B cell (primary cell): Measurements from ENCODE around the gene SCN10A. TPM values are rescaled to one million over a fixed set of nuclear protein-coding genes. Genes with fewer than 3 reads are reported as not detected.

Source experiments
- ATAC-seq: fragments of 200-7000 bp; cut with Tn5 transposase; one replicate; pipeline ENCODE4 v1.10.0; 2021; ENCODE audit warnings: low read depth, mild to moderate bottlenecking, moderate number of reproducible peaks, moderate library complexity
- CTCF ChIA-PET: fragments of 350-600 bp; sonication (Branson Sonifier 250); formaldehyde crosslinking; loops from one replicate; lab custom pipeline; 2021; ENCODE audit warnings: antibody characterized with exemption, inconsistent platforms; lab: Charles Lee
- POLR2A ChIA-PET: fragments of 350-600 bp; sonication (Branson Sonifier 250); formaldehyde crosslinking; loops from one replicate; lab custom pipeline; 2021; ENCODE audit warnings: antibody characterized with exemption; lab: Charles Lee
- DNase-seq: peaks from one replicate; pipeline ENCODE4 v3.0.0; 2013
- H2AFZ ChIP-seq: 2 replicates; pipeline ENCODE4 v1.6.1; 2012; ENCODE audit warnings: mild to moderate bottlenecking, low read depth, low read length; ENCODE audit not compliant: insufficient read depth, poor library complexity, severe bottlenecking
- H3K27ac ChIP-seq, 2 donors: 1 replicate in 1 of 2; 2 replicates in 1 of 2; pipeline ENCODE4 v1.5.1; 2012 to 2013; ENCODE audit warnings: low read length in 2 of 2, mild to moderate bottlenecking in 2 of 2, moderate library complexity in 1 of 2
- H3K27me3 ChIP-seq, 4 experiments: fragments of 200-600 bp in 1 of 4; sonication (generic) in 1 of 4; replicated peaks in 1 of 4; 1 replicate in 2 of 4; 2 replicates in 2 of 4; pipeline versions ENCODE4 v1.6.1 to v1.7.0; 2013 to 2016; ENCODE audit warnings: low read length in 3 of 4, mild to moderate bottlenecking in 2 of 4, mixed read lengths in 1 of 4, moderate library complexity in 1 of 4; ENCODE audit not compliant: insufficient read depth in 4 of 4, control insufficient read depth in 3 of 4; ENCODE audit errors: control extremely low read depth in 1 of 4
- H3K36me3 ChIP-seq, 2 experiments: replicated peaks in 1 of 2; 1 replicate in 1 of 2; 2 replicates in 1 of 2; pipeline versions ENCODE4 v1.6.1 to v1.7.1; 2013; ENCODE audit warnings: low read length in 1 of 2; ENCODE audit not compliant: insufficient read depth in 2 of 2, control insufficient read depth in 1 of 2; ENCODE audit errors: control extremely low read depth in 1 of 2, extremely low read depth in 1 of 2
- H3K4me1 ChIP-seq, 2 donors: fragments of 200-600 bp in 1 of 2; sonication (generic) in 1 of 2; 1 replicate in 1 of 2; 2 replicates in 1 of 2; pipeline versions ENCODE4 v1.5.1 to v1.6.1; 2013 to 2017; ENCODE audit warnings: low read length in 2 of 2; ENCODE audit not compliant: control insufficient read depth in 2 of 2, insufficient read depth in 2 of 2
- H3K4me2 ChIP-seq: replicated peaks from 2 replicates; pipeline ENCODE3; 2012; ENCODE audit warnings: mild to moderate bottlenecking, low read depth, low read length; ENCODE audit not compliant: poor library complexity, severe bottlenecking
- H3K4me3 ChIP-seq, 5 experiments: fragments of 200-600 bp in 1 of 5; sonication (generic) in 1 of 5; 1 replicate in 3 of 5; 2 replicates in 2 of 5; pipeline versions ENCODE4 v1.5.1 to v1.7.0; 2011 to 2016; ENCODE audit warnings: low read length in 4 of 5, mild to moderate bottlenecking in 4 of 5, low read depth in 2 of 5, control low read depth in 1 of 5, moderate library complexity in 1 of 5; ENCODE audit not compliant: insufficient read depth in 1 of 5; ENCODE audit errors: control extremely low read depth in 1 of 5, extremely low read depth in 1 of 5
- H3K79me2 ChIP-seq: fragments of 200-600 bp; sonication (generic); one replicate; pipeline ENCODE4 v1.6.0; 2016; ENCODE audit warnings: low read length; ENCODE audit not compliant: control insufficient read depth, insufficient read depth
- H3K9ac ChIP-seq: fragments of 200-600 bp; sonication (generic); 2 replicates; pipeline ENCODE4 v1.6.1; 2017; ENCODE audit warnings: mild to moderate bottlenecking, low read length, moderate library complexity
- H3K9me3 ChIP-seq, 3 donors: one replicate each; pipeline versions ENCODE4 v1.6.1 to v1.7.1; 2013; ENCODE audit warnings: low read length in 2 of 3; ENCODE audit not compliant: control insufficient read depth in 2 of 3, insufficient read depth in 1 of 3; ENCODE audit errors: control extremely low read depth in 1 of 3
- H4K20me1 ChIP-seq: 2 replicates; pipeline ENCODE4 v1.6.0; 2012; ENCODE audit warnings: mild to moderate bottlenecking, low read length; ENCODE audit not compliant: insufficient read depth, control insufficient read depth, poor library complexity, severe bottlenecking
- H3K27ac Mint-ChIP-seq: one replicate; pipeline ENCODE4 v1.8.0; 2021; ENCODE audit warnings: mixed read lengths
- H3K27me3 Mint-ChIP-seq: one replicate; pipeline ENCODE4 v1.8.0; 2021; ENCODE audit warnings: mixed read lengths
- H3K4me1 Mint-ChIP-seq: one replicate; pipeline ENCODE4 v1.8.0; 2021; ENCODE audit warnings: mixed read lengths
- H3K4me3 Mint-ChIP-seq: one replicate; pipeline ENCODE4 v1.8.0; 2021; ENCODE audit warnings: mixed read lengths
- H3K9me3 Mint-ChIP-seq: one replicate; pipeline ENCODE4 v1.8.0; 2022; ENCODE audit warnings: mixed read lengths; ENCODE audit not compliant: insufficient read depth
- CTCF ChIP-seq: fragments of 200-600 bp; IDR thresholded peaks from one replicate; pipeline ENCODE4 v1.8.0; 2022; ENCODE audit warnings: antibody characterized with exemption, mild to moderate bottlenecking
- EZH2 ChIP-seq: IDR thresholded peaks from 2 replicates; pipeline ENCODE4 v1.6.1; 2012; ENCODE audit warnings: borderline replicate concordance, low read depth, mild to moderate bottlenecking, moderate library complexity, low read length; ENCODE audit not compliant: insufficient read depth, poor library complexity, severe bottlenecking
- WGBS: methylation state at CpG from one replicate; pipeline ENCODE4 v1.1.5; 2013; ENCODE audit warnings: missing lambda C conversion rate; ENCODE audit not compliant: insufficient coverage; 5-methylcytosine and 5-hydroxymethylcytosine counted together
- intact Hi-C: fragments of 100-400 bp; cut with micrococcal nuclease; formaldehyde crosslinking; loops from one replicate; pipeline ENCODE4 v1.10.0; 2022
- polyA plus RNA-seq: library from polyadenylated mRNA; depleted of rRNA; stranded (reverse); fragments of >200 nt; gene quantifications from 2 replicates; pipeline ENCODE4 v1.2.3, GENCODE V29; 2012
- total RNA-seq, 2 donors: library from RNA; stranded (reverse); fragments of 120-200 nt in 1 of 2; gene quantifications; 1 replicate in 1 of 2; 2 replicates in 1 of 2; pipeline versions ENCODE4 v1.2.3 to v1.2.4, GENCODE V29; 2013 to 2022

SCN10A gene
- total and polyA plus RNA-seq, 2 donors (not counting 1 experiment from before 2014, with no cell fraction given) = not detected

GRCh38 chr3:38707730-38708129 lies 108.3 kb downstream of the SCN10A start:
- Histone ChIP-seq H3K27ac (no peak overlapping the region), H2AFZ (no peak overlapping the region), H4K20me1 (no peaks in the 10 kb centered on the region), H3K4me3 (no peak overlapping the region), H3K79me2 (no peaks in the 10 kb centered on the region), H3K27me3 (peaks cover 0 to 4% (median 0%) of the 10 kb centered on the region in 4 experiments), H3K4me2 (no peak overlapping the region), H3K36me3 (no peaks in the 10 kb centered on the region), H3K9ac (no peak overlapping the region), H3K9me3 (no peaks in the 10 kb centered on the region), H3K4me1 (no peaks in the 10 kb centered on the region)
- CTCF ChIA-PET = no interaction called here
- Mint-ChIP-seq H3K9me3 (no peaks in the 10 kb centered on the region), H3K27me3 (peaks cover 24% of the 10 kb centered on the region), H3K4me1 (no peaks in the 10 kb centered on the region), H3K27ac (no peak overlapping the region), H3K4me3 (no peak overlapping the region)
- ATAC-seq (no peak), DNase-seq (no peak)
- POLR2A ChIA-PET = no interaction called here
- WGBS = no CpG with 5 or more reads among the region's 1 CpG
- TF ChIP-seq CTCF (no peak), EZH2 (no peak)
- intact Hi-C loops = no loop called here

GRCh38 chr3:38706961-38707360 lies 109.1 kb downstream of the SCN10A start:
- Histone ChIP-seq H3K9me3 (no peaks in the 10 kb centered on the region), H4K20me1 (no peaks in the 10 kb centered on the region), H3K4me3 (no peak overlapping the region), H3K27me3 (peaks cover 0 to 4% (median 0%) of the 10 kb centered on the region in 4 experiments), H3K4me1 (no peaks in the 10 kb centered on the region), H3K9ac (no peak overlapping the region), H3K36me3 (no peaks in the 10 kb centered on the region), H3K27ac (no peak overlapping the region), H3K4me2 (no peak overlapping the region), H3K79me2 (no peaks in the 10 kb centered on the region), H2AFZ (no peak overlapping the region)
- Mint-ChIP-seq H3K27ac (no peak overlapping the region), H3K4me3 (no peak overlapping the region), H3K27me3 (peaks cover 24% of the 10 kb centered on the region), H3K4me1 (no peaks in the 10 kb centered on the region), H3K9me3 (no peaks in the 10 kb centered on the region)
- no peak for DNase-seq
- intact Hi-C loops = no loop called here
- ATAC-seq = no peak
- 50% methylated on average over 1 of the region's 2 CpGs for WGBS
- CTCF ChIA-PET = no interaction called here
- POLR2A ChIA-PET = no interaction called here
- TF ChIP-seq CTCF = no peak
- TF ChIP-seq EZH2 = no peak
